Neural cell (in vitro differentiated cells): ENCODE results near the gene GRM1.

Experiments
- CTCF ChIP-seq: fragments of 450-650 bp; IDR thresholded peaks from 2 replicates; pipeline ENCODE4 v1.5.1; 2014; ENCODE audit warnings: antibody characterized with exemption, mild to moderate bottlenecking, moderate library complexity; ENCODE audit not compliant: poor library complexity, severe bottlenecking
- EP300 ChIP-seq: fragments of 450-650 bp; conservative IDR thresholded peaks from 2 replicates; pipeline ENCODE4 v1.6.1; 2014; ENCODE audit warnings: antibody characterized with exemption, mild to moderate bottlenecking, moderate library complexity; ENCODE audit not compliant: poor library complexity, severe bottlenecking
- EZH2 ChIP-seq: fragments of 200-600, 300-800 bp; shearing (Covaris generic), sonication (generic); IDR thresholded peaks from 2 replicates; pipeline ENCODE4 v1.6.1; 2014; ENCODE audit warnings: antibody characterized with exemption, low read length, borderline replicate concordance, mild to moderate bottlenecking; ENCODE audit not compliant: insufficient read depth, poor library complexity, severe bottlenecking
- MXI1 ChIP-seq: fragments of 450-650 bp; conservative IDR thresholded peaks from 2 replicates; pipeline ENCODE4 v1.6.1; 2014; ENCODE audit warnings: antibody characterized with exemption, mild to moderate bottlenecking; ENCODE audit not compliant: poor library complexity, severe bottlenecking
- POLR2AphosphoS5 ChIP-seq: IDR thresholded peaks from 2 replicates; pipeline ENCODE4 v1.6.1; 2012
- RAD21 ChIP-seq: fragments of 450-650 bp; conservative IDR thresholded peaks from 2 replicates; pipeline ENCODE4 v1.6.1; 2014; ENCODE audit warnings: antibody characterized with exemption, mild to moderate bottlenecking, moderate library complexity
- SMC3 ChIP-seq: fragments of 450-650 bp; conservative IDR thresholded peaks from 2 replicates; pipeline ENCODE4 v1.6.1; 2014; ENCODE audit warnings: antibody characterized with exemption, mild to moderate bottlenecking, moderate library complexity; ENCODE audit not compliant: poor library complexity
- TAF1 ChIP-seq: IDR thresholded peaks from 2 replicates; pipeline ENCODE4 v1.6.1; 2012; ENCODE audit warnings: low read depth
- TF ChIP-seq, protein P1 (sequence below): IDR thresholded peaks from 2 replicates; pipeline ENCODE4 v1.6.1; 2012; ENCODE audit warnings: borderline replicate concordance

GRCh38 chr6:146357578-146358430 is 328.9 kb downstream of the GRM1 start:
- no peak for TF ChIP-seq EP300
- TF ChIP-seq CTCF = no peak
- TF ChIP-seq SMC3 = no peak
- TF ChIP-seq, protein P1, sequence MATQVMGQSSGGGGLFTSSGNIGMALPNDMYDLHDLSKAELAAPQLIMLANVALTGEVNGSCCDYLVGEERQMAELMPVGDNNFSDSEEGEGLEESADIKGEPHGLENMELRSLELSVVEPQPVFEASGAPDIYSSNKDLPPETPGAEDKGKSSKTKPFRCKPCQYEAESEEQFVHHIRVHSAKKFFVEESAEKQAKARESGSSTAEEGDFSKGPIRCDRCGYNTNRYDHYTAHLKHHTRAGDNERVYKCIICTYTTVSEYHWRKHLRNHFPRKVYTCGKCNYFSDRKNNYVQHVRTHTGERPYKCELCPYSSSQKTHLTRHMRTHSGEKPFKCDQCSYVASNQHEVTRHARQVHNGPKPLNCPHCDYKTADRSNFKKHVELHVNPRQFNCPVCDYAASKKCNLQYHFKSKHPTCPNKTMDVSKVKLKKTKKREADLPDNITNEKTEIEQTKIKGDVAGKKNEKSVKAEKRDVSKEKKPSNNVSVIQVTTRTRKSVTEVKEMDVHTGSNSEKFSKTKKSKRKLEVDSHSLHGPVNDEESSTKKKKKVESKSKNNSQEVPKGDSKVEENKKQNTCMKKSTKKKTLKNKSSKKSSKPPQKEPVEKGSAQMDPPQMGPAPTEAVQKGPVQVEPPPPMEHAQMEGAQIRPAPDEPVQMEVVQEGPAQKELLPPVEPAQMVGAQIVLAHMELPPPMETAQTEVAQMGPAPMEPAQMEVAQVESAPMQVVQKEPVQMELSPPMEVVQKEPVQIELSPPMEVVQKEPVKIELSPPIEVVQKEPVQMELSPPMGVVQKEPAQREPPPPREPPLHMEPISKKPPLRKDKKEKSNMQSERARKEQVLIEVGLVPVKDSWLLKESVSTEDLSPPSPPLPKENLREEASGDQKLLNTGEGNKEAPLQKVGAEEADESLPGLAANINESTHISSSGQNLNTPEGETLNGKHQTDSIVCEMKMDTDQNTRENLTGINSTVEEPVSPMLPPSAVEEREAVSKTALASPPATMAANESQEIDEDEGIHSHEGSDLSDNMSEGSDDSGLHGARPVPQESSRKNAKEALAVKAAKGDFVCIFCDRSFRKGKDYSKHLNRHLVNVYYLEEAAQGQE = no peak
- no peak for TF ChIP-seq EZH2
- no peak for TF ChIP-seq TAF1
- no peak for TF ChIP-seq POLR2AphosphoS5
- TF ChIP-seq MXI1 = no peak
- TF ChIP-seq RAD21 = no peak
